H9 (cell line): Measurements from ENCODE around the gene XRN2. TPM values are rescaled to one million over a fixed set of nuclear protein-coding genes. Genes with fewer than 3 reads are reported as not detected.

Experiments
- DNase-seq: peaks from one replicate; pipeline ENCODE4 v3.0.0-alpha.2; 2017
- H2AFZ ChIP-seq: one replicate; pipeline ENCODE4 v1.6.1; 2013; ENCODE audit warnings: mild to moderate bottlenecking, low read length, control low read depth, moderate library complexity
- H2AK5ac ChIP-seq: 2 replicates; pipeline ENCODE4 v1.6.1; 2013; ENCODE audit warnings: low read length, control low read depth, mixed read lengths; ENCODE audit not compliant: insufficient read length
- H2BK120ac ChIP-seq: one replicate; pipeline ENCODE4 v1.6.1; 2013; ENCODE audit warnings: low read depth, mild to moderate bottlenecking, low read length, control low read depth, inconsistent platforms; ENCODE audit not compliant: poor library complexity, severe bottlenecking
- H2BK12ac ChIP-seq: 2 replicates; pipeline ENCODE4 v1.6.1; 2013; ENCODE audit warnings: low read length, control low read depth, mixed read lengths, low read depth; ENCODE audit not compliant: insufficient read length
- H2BK15ac ChIP-seq: 2 replicates; pipeline ENCODE4 v1.6.1; 2013; ENCODE audit warnings: low read depth, low read length, control low read depth
- H2BK20ac ChIP-seq: one replicate; pipeline ENCODE4 v1.6.1; 2013; ENCODE audit warnings: low read depth, mild to moderate bottlenecking, low read length, control low read depth, inconsistent platforms; ENCODE audit not compliant: poor library complexity, severe bottlenecking
- H2BK5ac ChIP-seq: 2 replicates; pipeline ENCODE4 v1.6.1; 2013; ENCODE audit warnings: low read length, control low read depth, mixed read lengths; ENCODE audit not compliant: insufficient read length
- H3K14ac ChIP-seq: 2 replicates; pipeline ENCODE4 v1.6.1; 2013; ENCODE audit warnings: low read length, control low read depth; ENCODE audit not compliant: insufficient read depth
- H3K18ac ChIP-seq: 2 replicates; pipeline ENCODE4 v1.6.1; 2013; ENCODE audit warnings: low read depth, mild to moderate bottlenecking, mixed read lengths, low read length, control low read depth; ENCODE audit not compliant: insufficient read length
- H3K23ac ChIP-seq: 2 replicates; pipeline ENCODE4 v1.6.1; 2013; ENCODE audit warnings: low read length, control low read depth, mixed read lengths, low read depth; ENCODE audit not compliant: insufficient read length
- H3K23me2 ChIP-seq: 2 replicates; pipeline ENCODE4 v1.6.1; 2013; ENCODE audit warnings: low read depth, mild to moderate bottlenecking, mixed read lengths, low read length, control low read depth; ENCODE audit not compliant: insufficient read length, poor library complexity, severe bottlenecking
- H3K27ac ChIP-seq: 2 replicates; pipeline ENCODE4 v1.5.1; 2013; ENCODE audit warnings: low read length, control low read depth, mixed read lengths, low read depth; ENCODE audit not compliant: insufficient read length
- H3K27me3 ChIP-seq: 2 replicates; pipeline ENCODE4 v1.6.1; 2013; ENCODE audit warnings: low read length, control low read depth, inconsistent platforms; ENCODE audit not compliant: insufficient read depth
- H3K4ac ChIP-seq: 2 replicates; pipeline ENCODE4 v1.6.1; 2013; ENCODE audit warnings: low read depth, mild to moderate bottlenecking, control low read depth, inconsistent platforms, low read length, moderate library complexity
- H3K4me1 ChIP-seq: 2 replicates; pipeline ENCODE4 v1.6.1; 2013; ENCODE audit warnings: low read length, control low read depth, inconsistent platforms; ENCODE audit not compliant: insufficient read depth
- H3K4me2 ChIP-seq: 2 replicates; pipeline ENCODE4 v1.6.1; 2013; ENCODE audit warnings: low read length, control low read depth, mixed read lengths; ENCODE audit not compliant: insufficient read length, insufficient read depth
- H3K56ac ChIP-seq: 2 replicates; pipeline ENCODE4 v1.6.1; 2013; ENCODE audit warnings: low read depth, mild to moderate bottlenecking, mixed read lengths, low read length, control low read depth; ENCODE audit not compliant: insufficient read length
- H3K79me1 ChIP-seq: 2 replicates; pipeline ENCODE4 v1.6.1; 2013; ENCODE audit warnings: low read depth, mild to moderate bottlenecking, moderate library complexity, low read length, control low read depth, inconsistent platforms; ENCODE audit not compliant: insufficient read depth, poor library complexity, severe bottlenecking
- H3K79me2 ChIP-seq: 2 replicates; pipeline ENCODE4 v1.6.1; 2013; ENCODE audit warnings: low read length, control low read depth, inconsistent platforms; ENCODE audit not compliant: insufficient read depth
- H3K9ac ChIP-seq: 2 replicates; pipeline ENCODE4 v1.6.1; 2013; ENCODE audit warnings: low read length, control low read depth, mixed read lengths; ENCODE audit not compliant: insufficient read length; ENCODE audit errors: extremely low read depth
- H3K9me3 ChIP-seq: one replicate; pipeline ENCODE4 v1.6.1; 2013; ENCODE audit warnings: low read depth, low read length, inconsistent platforms; ENCODE audit not compliant: control insufficient read depth
- H3T11ph ChIP-seq: one replicate; pipeline ENCODE4 v1.6.1; 2013; ENCODE audit warnings: mild to moderate bottlenecking, low read length, control low read depth, inconsistent platforms
- H4K20me1 ChIP-seq: one replicate; pipeline ENCODE4 v1.6.1; 2013; ENCODE audit not compliant: control insufficient read depth, insufficient read length, insufficient read depth
- H4K5ac ChIP-seq: 2 replicates; pipeline ENCODE4 v1.6.1; 2013; ENCODE audit warnings: low read depth, mild to moderate bottlenecking, mixed read lengths, low read length, control low read depth; ENCODE audit not compliant: insufficient read length
- H4K8ac ChIP-seq: replicated peaks from 2 replicates; pipeline ENCODE4 v1.6.1; 2013; ENCODE audit warnings: low read length, control low read depth, mixed read lengths, low read depth; ENCODE audit not compliant: insufficient read length
- H4K91ac ChIP-seq: 2 replicates; pipeline ENCODE4 v1.6.1; 2013; ENCODE audit warnings: low read depth, mild to moderate bottlenecking, moderate library complexity, mixed read lengths, low read length, control low read depth; ENCODE audit not compliant: insufficient read length
- H3K27ac Mint-ChIP-seq, 3 experiments: 2 replicates in 2 of 3; 3 replicates in 1 of 3; pipeline ENCODE4 v1.8.0; 2020 to 2021; ENCODE audit warnings: mixed read lengths in 3 of 3, mild to moderate bottlenecking in 1 of 3, moderate library complexity in 1 of 3
- H3K27me3 Mint-ChIP-seq: 2 replicates; pipeline ENCODE4 v1.8.0; 2021; ENCODE audit warnings: low read depth, mild to moderate bottlenecking, moderate library complexity, mixed read lengths
- H3K36me3 Mint-ChIP-seq, 3 experiments: 2 replicates in 2 of 3; 3 replicates in 1 of 3; pipeline ENCODE4 v1.8.0; 2020 to 2021; ENCODE audit warnings: low read depth in 3 of 3, mixed read lengths in 3 of 3; ENCODE audit not compliant: insufficient read depth in 1 of 3
- H3K4me1 Mint-ChIP-seq, 2 experiments: 2 replicates each; pipeline ENCODE4 v1.8.0; 2020; ENCODE audit warnings: mixed read lengths in 2 of 2
- H3K4me3 Mint-ChIP-seq, 2 experiments: 2 replicates in 1 of 2; 3 replicates in 1 of 2; pipeline ENCODE4 v1.8.0; 2020 to 2021; ENCODE audit warnings: mild to moderate bottlenecking in 2 of 2, mixed read lengths in 2 of 2, moderate library complexity in 1 of 2
- H3K9me3 Mint-ChIP-seq, 2 experiments: 2 replicates in 1 of 2; 3 replicates in 1 of 2; pipeline ENCODE4 v1.8.0; 2020; ENCODE audit warnings: mild to moderate bottlenecking in 2 of 2, mixed read lengths in 2 of 2, moderate library complexity in 1 of 2
- CTCF ChIP-seq: fragments of 200-600 bp; sonication (generic); conservative IDR thresholded peaks from 3 replicates; pipeline ENCODE4 v1.8.0; 2021; ENCODE audit warnings: antibody characterized with exemption, mild to moderate bottlenecking
- WGBS: extraction: QIAGEN DNeasy Blood & Tissue Kit; methylation state at CpG from one replicate; pipeline ENCODE4 v1.1.7; 2013; ENCODE audit warnings: missing lambda C conversion rate, low lambda C conversion rate, mixed read lengths; ENCODE audit not compliant: insufficient read length; ENCODE audit errors: extremely low coverage; 5-methylcytosine and 5-hydroxymethylcytosine counted together
- total RNA-seq: library from RNA; stranded (reverse); gene quantifications from 2 replicates; pipeline ENCODE4 v1.2.1, GENCODE V29; 2021

Gene XRN2
- total RNA-seq, 1 experiment from 2014 or later: 96.7 TPM

- H2AFZ ChIP-seq: no peak overlapping the region
- H4K8ac ChIP-seq: no peak overlapping the region
- no peak for TF ChIP-seq CTCF
- Mint-ChIP-seq H3K4me3 (no peak overlapping the region), H3K4me1 (no peaks in the 10 kb centered on the region), H3K27ac (no peak overlapping the region), H3K36me3 (peaks cover 0 to 3% (median 0%) of the 10 kb centered on the region in 3 experiments; a peak in 1 of 7 replicates), H3K27me3 (peaks cover 5% of the 10 kb centered on the region), H3K9me3 (peaks cover 7 to 12% of the 10 kb centered on the region in 2 experiments; a peak in 4 of 5 replicates)
- H3K4ac ChIP-seq: no peak overlapping the region
- no peak overlapping the region for H2BK120ac ChIP-seq
- no peak overlapping the region for H2BK20ac ChIP-seq
- WGBS: no CpG with 5 or more reads among the region's 15 CpGs
- no peaks in the 10 kb centered on the region for H4K20me1 ChIP-seq
- no peaks in the 10 kb centered on the region for H3K23me2 ChIP-seq
- H2BK15ac ChIP-seq: no peak overlapping the region
- H3K18ac ChIP-seq: no peak overlapping the region
- no peak overlapping the region for H2BK5ac ChIP-seq
- H3K4me1 ChIP-seq: no peaks in the 10 kb centered on the region
- H4K5ac ChIP-seq: no peak overlapping the region
- no peak overlapping the region for H4K91ac ChIP-seq
- no peak overlapping the region for H3K23ac ChIP-seq
- no peaks in the 10 kb centered on the region for H3K79me1 ChIP-seq
- DNase-seq: no peak
- no peak overlapping the region for H3K56ac ChIP-seq
- no peaks in the 10 kb centered on the region for H3K27me3 ChIP-seq
- no peak overlapping the region for H2BK12ac ChIP-seq
- H3K9me3 ChIP-seq: no peaks in the 10 kb centered on the region
- no peak overlapping the region for H3K4me2 ChIP-seq
- no peaks in the 10 kb centered on the region for H3K79me2 ChIP-seq
- no peak overlapping the region for H3T11ph ChIP-seq
- H2AK5ac ChIP-seq: no peak overlapping the region
- no peak overlapping the region; the same call in 1 of the 2 replicates for H3K14ac ChIP-seq
- H3K9ac ChIP-seq: no peak overlapping the region
- no peak overlapping the region for H3K27ac ChIP-seq
Observed at GRCh38 chr20:21265261-21266190, 37.6 kb upstream of the XRN2 start.
